Right lobe of liver (tissue), 4 donors: Measurements from ENCODE around the gene GALNT2.

Source experiments
- POLR2A ChIP-seq: fragments of 450-650 bp; IDR thresholded peaks from one replicate; pipeline ENCODE4 v1.6.1; 2017; ENCODE audit warnings: antibody characterized with exemption, mild to moderate bottlenecking
- TF ChIP-seq, protein P1 (sequence below), 4 donors: fragments of 200-600 bp in 3 of 4; fragments of 450-650 bp in 1 of 4; IDR thresholded peaks; one replicate each; pipeline versions ENCODE4 v1.5.1 to v1.8.0; 2016 to 2022; ENCODE audit warnings: antibody characterized with exemption in 4 of 4, mild to moderate bottlenecking in 2 of 4
- donor health status: DM: no; HTN: no; CAD: no.
- donor health status: DM: no; HTN: no; CAD: no.
- donor health status: DM: no; HTN: yes; CAD: no.

DNA sequence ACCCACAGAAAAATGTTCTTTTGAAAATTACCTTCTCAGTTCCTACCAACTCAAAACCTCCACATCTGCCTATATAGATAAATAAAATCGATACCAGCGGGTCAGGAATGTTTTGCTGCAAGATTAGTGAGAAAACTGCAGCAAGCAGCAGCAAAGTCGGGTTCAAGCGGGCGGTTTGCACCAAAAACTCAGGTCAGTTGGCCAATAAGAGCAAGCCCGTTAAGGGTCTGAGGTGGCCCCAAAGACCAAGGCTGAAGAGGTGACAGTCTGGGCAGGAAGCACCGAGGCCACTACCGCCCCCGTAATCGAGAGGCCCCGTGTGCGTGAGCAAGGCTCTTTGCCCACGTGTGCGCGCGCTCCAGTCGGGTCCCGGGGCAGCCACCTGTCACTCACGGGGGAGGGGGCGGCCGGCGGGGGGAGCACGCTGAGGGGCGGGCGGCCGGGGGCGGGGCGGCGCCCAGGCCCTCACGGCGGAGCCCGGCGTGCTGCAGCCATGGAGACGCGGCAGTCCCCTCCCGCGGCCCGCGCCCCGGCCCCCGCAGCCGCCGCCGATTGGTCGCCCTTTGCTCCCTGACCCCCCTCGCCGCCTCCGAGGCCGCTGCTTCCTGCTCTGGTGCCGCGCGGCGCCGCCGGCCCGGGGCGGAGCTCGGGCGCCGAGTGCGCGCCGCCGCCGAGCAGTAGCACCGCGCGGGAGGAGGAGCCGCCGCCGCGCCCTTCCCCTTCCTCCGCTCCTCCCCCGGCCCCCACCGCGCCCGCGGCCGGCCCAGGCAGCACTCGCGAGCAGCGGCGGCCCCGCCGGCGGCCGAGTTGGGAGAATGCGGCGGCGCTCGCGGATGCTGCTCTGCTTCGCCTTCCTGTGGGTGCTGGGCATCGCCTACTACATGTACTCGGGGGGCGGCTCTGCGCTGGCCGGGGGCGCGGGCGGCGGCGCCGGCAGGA lies at the start of gene GALNT2:
- TF ChIP-seq, protein P1, sequence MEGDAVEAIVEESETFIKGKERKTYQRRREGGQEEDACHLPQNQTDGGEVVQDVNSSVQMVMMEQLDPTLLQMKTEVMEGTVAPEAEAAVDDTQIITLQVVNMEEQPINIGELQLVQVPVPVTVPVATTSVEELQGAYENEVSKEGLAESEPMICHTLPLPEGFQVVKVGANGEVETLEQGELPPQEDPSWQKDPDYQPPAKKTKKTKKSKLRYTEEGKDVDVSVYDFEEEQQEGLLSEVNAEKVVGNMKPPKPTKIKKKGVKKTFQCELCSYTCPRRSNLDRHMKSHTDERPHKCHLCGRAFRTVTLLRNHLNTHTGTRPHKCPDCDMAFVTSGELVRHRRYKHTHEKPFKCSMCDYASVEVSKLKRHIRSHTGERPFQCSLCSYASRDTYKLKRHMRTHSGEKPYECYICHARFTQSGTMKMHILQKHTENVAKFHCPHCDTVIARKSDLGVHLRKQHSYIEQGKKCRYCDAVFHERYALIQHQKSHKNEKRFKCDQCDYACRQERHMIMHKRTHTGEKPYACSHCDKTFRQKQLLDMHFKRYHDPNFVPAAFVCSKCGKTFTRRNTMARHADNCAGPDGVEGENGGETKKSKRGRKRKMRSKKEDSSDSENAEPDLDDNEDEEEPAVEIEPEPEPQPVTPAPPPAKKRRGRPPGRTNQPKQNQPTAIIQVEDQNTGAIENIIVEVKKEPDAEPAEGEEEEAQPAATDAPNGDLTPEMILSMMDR (IDR thresholded peaks at IDR 0.05) = no peak
- TF ChIP-seq POLR2A = peak; percentile 95
